NT2/D1 (cell line): ENCODE data around the gene FBXL2.

Experiments
- YY1 ChIP-seq: IDR thresholded peaks from 2 replicates; pipeline ENCODE4 v1.6.1; 2011; ENCODE audit not compliant: insufficient read length, insufficient read depth
- ZNF274 ChIP-seq: IDR thresholded peaks from 2 replicates; pipeline ENCODE4 v1.6.1; 2011; ENCODE audit warnings: mild to moderate bottlenecking, low read depth, low read length

DNA sequence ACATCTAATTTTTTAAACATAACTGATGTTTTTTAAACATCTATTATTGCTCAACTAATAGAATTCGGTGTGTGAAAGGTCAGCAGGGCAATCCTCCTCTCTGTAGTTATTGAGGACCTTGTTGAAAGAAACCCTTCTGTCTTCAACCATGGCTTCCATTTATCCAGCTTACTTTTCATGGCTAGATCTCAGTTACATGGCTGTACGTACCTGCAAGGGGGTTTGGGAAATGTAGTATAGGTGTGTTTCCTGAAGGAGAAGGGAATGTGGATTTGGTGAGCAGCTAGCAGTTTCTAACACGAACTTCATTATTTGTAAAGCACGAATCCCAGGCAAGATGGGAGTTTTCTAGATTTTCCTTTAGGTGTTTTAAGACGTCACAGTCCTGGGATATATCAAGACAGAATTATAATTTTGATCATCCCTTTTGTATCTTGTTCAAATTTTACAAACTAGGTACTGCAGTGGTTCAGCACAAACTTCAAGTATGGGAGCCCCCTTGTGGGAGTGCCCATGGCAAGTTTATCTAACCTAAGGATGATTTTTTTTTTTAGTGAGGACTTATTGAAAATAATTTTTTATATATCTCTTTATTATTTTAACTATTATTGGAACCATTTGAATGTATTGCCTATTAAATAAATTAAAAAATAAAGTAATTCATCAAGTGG lies 41.6 kb downstream of the FBXL2 start:
- TF ChIP-seq ZNF274: no peak
- no peak for TF ChIP-seq YY1
